ENCODE data around the gene WDR88.

Gene WDR88, protein sequence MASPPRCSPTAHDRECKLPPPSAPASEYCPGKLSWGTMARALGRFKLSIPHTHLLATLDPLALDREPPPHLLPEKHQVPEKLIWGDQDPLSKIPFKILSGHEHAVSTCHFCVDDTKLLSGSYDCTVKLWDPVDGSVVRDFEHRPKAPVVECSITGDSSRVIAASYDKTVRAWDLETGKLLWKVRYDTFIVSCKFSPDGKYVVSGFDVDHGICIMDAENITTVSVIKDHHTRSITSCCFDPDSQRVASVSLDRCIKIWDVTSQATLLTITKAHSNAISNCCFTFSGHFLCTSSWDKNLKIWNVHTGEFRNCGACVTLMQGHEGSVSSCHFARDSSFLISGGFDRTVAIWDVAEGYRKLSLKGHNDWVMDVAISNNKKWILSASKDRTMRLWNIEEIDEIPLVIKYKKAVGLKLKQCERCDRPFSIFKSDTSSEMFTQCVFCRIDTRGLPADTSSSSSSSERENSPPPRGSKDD

DNA sequence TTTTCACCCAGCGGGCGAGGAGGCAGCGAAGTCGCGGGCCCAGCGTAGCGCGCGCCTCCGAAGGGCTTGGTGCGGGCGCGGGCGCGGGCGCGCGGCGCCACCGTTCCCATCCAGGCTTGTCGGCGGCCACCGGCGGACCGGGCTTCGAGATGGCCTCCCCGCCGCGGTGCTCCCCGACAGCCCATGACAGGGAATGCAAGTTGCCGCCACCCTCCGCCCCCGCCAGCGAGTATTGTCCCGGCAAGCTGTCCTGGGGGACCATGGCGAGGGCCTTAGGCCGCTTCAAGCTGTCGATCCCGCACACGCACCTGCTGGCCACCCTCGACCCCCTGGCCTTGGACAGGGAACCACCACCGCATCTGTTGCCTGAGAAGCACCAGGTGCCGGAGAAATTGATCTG lies at the start of gene WDR88:
Gene WDR88 (plus strand): TSS at position 94 of the 400 bp plus-strand sequence. CDS start 56 bp downstream, at position 150.
- DNase-seq (ENCODE audit: low read depth, low spot score) = no peak
- Histone ChIP-seq H3K4me1 (ENCODE audit: control insufficient read depth, insufficient read depth, low read length) (no peaks in the 10 kb centered on the region), H3K4me3 (ENCODE audit: low read length) (no peak within 1 kb of the TSS), H3K27ac (ENCODE audit: low read length) (no peak within 1 kb of the TSS), H3K27me3 (ENCODE audit: control insufficient read depth, insufficient read depth, low read length) (no peaks in the 10 kb centered on the region), H3K36me3 (ENCODE audit: control insufficient read depth, insufficient read depth, low read length) (no peaks in the 10 kb centered on the region), H3K9me3 (ENCODE audit: control insufficient read depth, insufficient read depth, low read length) (no peaks in the 10 kb centered on the region)
- WGBS (ENCODE audit: insufficient coverage, insufficient read length) = no CpG with 5 or more reads among the region's 43 CpGs

DNA sequence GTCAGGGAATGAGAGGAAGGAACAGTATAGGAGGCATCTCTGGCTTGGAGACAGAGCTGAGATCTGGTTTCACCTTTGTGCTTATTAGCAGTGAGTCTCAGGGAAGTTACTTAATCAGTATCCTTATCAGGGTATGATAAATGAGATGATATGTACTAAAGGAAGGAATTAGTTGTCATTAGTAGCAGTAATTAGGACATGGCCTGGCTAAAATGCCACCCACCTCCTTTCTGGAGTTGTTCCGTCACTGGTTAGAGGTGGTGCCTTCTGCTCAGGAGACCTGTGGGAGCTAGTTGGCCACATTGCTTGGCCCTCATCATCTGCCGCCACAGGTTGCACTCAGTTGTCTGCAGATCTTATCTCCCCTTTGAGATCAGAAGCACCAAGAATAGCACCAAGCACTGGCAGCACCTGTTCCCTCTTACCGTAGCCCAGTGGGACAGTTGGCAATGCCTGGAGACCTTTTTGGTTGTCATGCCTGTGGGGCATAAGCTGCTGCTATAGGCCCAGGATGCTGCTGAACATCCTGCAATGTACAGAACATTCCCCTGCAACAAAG lies 46.3 kb upstream of the WDR88 start:
- H3K27ac ChIP-seq (ENCODE audit: low read length) = no peak overlapping the region
- no peak for DNase-seq (ENCODE audit: low read depth, low spot score)
- H3K4me1 ChIP-seq (ENCODE audit: control insufficient read depth, insufficient read depth, low read length) = no peaks in the 10 kb centered on the region
- WGBS (ENCODE audit: insufficient coverage, insufficient read length) = no CpG with 5 or more reads among the region's 3 CpGs
- no peaks in the 10 kb centered on the region for H3K9me3 ChIP-seq (ENCODE audit: control insufficient read depth, insufficient read depth, low read length)
- no peak overlapping the region for H3K4me3 ChIP-seq (ENCODE audit: low read length)
- H3K36me3 ChIP-seq (ENCODE audit: control insufficient read depth, insufficient read depth, low read length) = no peaks in the 10 kb centered on the region
- no peaks in the 10 kb centered on the region for H3K27me3 ChIP-seq (ENCODE audit: control insufficient read depth, insufficient read depth, low read length)

DNA sequence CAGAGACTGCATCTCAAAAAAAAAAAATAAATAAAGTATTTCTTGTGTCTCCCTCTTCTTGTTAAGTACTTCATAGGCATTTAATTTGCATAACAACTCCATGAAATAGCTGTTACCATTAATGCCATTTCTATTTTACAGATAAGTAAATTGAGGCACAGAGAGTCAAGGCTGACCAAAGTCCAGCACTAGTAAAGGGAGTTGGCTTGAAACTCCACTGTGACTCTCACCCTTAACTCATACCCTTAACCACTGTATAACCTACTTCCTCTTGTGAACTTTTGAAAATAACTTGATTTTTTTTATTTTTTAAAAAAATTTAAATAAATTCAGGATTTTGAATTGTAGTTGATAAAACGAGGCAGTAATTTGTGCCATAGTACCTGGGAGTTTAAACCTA lies 45.0 kb upstream of the WDR88 start:
- no peaks in the 10 kb centered on the region for H3K9me3 ChIP-seq (ENCODE audit: control insufficient read depth, insufficient read depth, low read length)

DNA sequence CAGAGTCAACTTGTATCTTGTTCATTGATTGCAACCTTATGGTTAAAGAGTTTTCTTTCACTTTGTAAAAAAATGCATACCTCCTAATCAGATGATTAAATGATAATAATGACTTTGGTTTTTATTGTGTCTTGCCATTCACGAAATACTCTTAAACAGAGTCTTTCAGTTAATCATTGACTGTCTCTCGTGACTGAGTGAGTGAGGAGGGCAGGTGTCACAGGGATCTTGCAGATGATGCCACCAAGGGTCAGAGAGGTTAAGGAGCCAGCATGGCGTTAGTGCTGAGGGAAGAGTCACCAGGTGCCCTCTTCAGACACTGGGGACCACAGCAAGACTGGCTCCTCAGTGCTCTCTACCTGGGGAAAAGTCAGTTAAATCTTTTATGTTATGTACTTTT lies 42.9 kb upstream of the WDR88 start:
- no peak for DNase-seq (ENCODE audit: low read depth, low spot score)
- WGBS (ENCODE audit: insufficient coverage, insufficient read length) = no CpG with 5 or more reads among the region's 3 CpGs
- Histone ChIP-seq H3K27me3 (ENCODE audit: control insufficient read depth, insufficient read depth, low read length) (no peaks in the 10 kb centered on the region), H3K36me3 (ENCODE audit: control insufficient read depth, insufficient read depth, low read length) (peaks cover 9% of the 10 kb centered on the region), H3K4me1 (ENCODE audit: control insufficient read depth, insufficient read depth, low read length) (no peaks in the 10 kb centered on the region), H3K4me3 (ENCODE audit: low read length) (no peak overlapping the region), H3K9me3 (ENCODE audit: control insufficient read depth, insufficient read depth, low read length) (no peaks in the 10 kb centered on the region), H3K27ac (ENCODE audit: low read length) (no peak overlapping the region)

More for the DNA sequence above, 45.0 kb upstream of the WDR88 start:
- Histone ChIP-seq H3K36me3 (ENCODE audit: control insufficient read depth, insufficient read depth, low read length) (no peaks in the 10 kb centered on the region), H3K4me3 (ENCODE audit: low read length) (no peak overlapping the region), H3K4me1 (ENCODE audit: control insufficient read depth, insufficient read depth, low read length) (no peaks in the 10 kb centered on the region), H3K27ac (ENCODE audit: low read length) (no peak overlapping the region), H3K27me3 (ENCODE audit: control insufficient read depth, insufficient read depth, low read length) (no peaks in the 10 kb centered on the region)
- 100% methylated on average over 1 of the region's 1 CpG for WGBS (ENCODE audit: insufficient coverage, insufficient read length)
- no peak for DNase-seq (ENCODE audit: low read depth, low spot score)

DNA sequence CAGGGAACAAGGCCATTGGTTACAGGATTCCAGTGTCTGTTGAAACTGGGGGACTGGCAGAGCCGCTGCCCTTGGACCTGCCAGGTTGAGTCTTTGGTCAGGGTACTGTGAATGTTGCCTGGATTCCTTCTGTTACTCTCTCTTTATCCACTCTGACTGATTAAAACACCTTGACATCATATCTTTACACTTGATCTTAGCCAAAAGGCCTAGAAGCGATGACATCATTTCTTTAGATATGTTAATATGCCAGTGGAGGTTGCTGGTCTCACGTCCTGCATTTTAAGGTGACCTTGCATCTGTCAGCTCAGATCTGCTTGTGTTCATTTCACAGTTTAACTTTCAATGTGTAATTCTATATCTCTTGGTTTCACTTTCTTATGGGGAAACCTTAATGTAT lies 41.7 kb upstream of the WDR88 start:
- H3K4me3 ChIP-seq (ENCODE audit: low read length) = no peak overlapping the region
- no CpG with 5 or more reads among the region's 3 CpGs for WGBS (ENCODE audit: insufficient coverage, insufficient read length)
- no peak for DNase-seq (ENCODE audit: low read depth, low spot score)
- no peaks in the 10 kb centered on the region for H3K4me1 ChIP-seq (ENCODE audit: control insufficient read depth, insufficient read depth, low read length)
- no peaks in the 10 kb centered on the region for H3K9me3 ChIP-seq (ENCODE audit: control insufficient read depth, insufficient read depth, low read length)
- no peaks in the 10 kb centered on the region for H3K27me3 ChIP-seq (ENCODE audit: control insufficient read depth, insufficient read depth, low read length)
- peaks cover 16% of the 10 kb centered on the region for H3K36me3 ChIP-seq (ENCODE audit: control insufficient read depth, insufficient read depth, low read length)
- H3K27ac ChIP-seq (ENCODE audit: low read length) = no peak overlapping the region

DNA sequence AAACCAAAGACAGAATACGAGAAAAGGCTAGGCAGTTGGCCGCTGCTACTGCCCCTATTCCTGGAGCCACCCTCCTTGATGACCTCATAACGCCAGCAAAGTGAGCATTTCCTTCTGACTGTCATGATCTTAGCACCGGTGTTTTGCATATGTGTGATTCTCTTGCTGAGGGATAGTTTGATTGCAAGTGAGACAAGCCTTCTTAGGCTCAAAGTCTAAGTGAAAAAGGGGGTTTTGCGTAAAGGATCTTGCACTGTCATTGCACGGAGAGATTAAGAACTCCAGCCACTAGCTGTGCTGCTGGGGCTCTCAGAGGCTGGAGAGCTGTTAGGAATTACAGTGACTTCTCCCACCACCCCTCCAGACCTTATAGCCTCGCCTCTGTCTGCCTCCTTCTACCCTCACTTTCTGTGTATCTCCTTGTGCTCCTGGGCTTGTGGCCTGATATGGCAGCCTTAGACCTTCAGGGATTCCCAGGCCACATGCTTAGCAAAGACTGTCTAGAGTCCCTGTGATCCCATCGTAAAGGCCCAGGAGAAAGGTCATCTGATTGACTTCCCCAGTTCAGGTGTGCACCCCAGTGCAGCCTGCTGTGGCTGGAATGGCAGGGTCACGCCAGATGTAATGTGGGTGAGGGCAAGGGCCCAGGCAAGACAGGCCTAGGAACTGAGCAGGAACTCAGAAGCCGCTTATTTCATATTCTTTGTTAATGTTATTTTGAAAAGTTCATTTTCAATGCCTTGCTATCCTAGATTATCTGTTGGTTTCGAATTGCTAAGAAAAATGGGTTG lies 38.3 kb upstream of the WDR88 start:
- H3K9me3 ChIP-seq (ENCODE audit: control insufficient read depth, insufficient read depth, low read length) = no peaks in the 10 kb centered on the region
- H3K27ac ChIP-seq (ENCODE audit: low read length) = no peak overlapping the region
- DNase-seq (ENCODE audit: low read depth, low spot score) = no peak
- whole genome bisulfite sequencing (ENCODE audit: insufficient coverage, insufficient read length) = no CpG with 5 or more reads among the region's 11 CpGs
- H3K4me1 ChIP-seq (ENCODE audit: control insufficient read depth, insufficient read depth, low read length) = no peaks in the 10 kb centered on the region
- H3K27me3 ChIP-seq (ENCODE audit: control insufficient read depth, insufficient read depth, low read length) = no peaks in the 10 kb centered on the region
- H3K36me3 ChIP-seq (ENCODE audit: control insufficient read depth, insufficient read depth, low read length) = peaks cover 19% of the 10 kb centered on the region
- H3K4me3 ChIP-seq (ENCODE audit: low read length) = no peak overlapping the region

DNA sequence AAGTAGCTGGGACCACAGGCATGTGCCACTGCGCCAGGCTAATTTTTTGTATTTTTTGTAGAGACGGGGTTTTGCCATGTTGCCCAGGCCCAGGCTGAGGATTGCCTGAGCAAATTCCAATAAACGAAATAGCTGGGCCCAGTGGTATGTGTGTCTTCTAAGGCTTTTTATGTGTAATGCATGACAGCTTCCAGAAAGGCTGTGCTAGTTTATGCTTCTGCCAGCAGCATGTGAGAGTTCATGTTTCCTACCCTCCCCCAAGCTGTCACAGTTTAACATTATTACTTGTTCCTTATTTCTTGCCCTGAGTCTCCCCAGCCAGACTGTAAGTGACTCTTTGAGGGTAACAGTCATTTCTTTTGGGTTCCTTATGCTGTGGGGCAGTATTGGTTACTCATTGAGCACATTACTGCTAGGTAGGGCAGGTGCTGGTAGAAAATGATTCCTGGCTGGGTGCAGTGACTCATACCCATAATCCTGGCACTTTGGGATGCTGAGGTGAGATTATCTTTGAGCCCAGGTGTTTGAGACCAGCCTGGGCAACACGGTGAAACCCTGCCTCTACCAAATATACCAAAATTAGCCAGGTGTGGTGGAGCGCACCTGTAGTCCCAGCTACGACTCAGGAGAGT lies 37.4 kb upstream of the WDR88 start:
- WGBS (ENCODE audit: insufficient coverage, insufficient read length) = no CpG with 5 or more reads among the region's 6 CpGs
- no peak overlapping the region for H3K27ac ChIP-seq (ENCODE audit: low read length)
- H3K9me3 ChIP-seq (ENCODE audit: control insufficient read depth, insufficient read depth, low read length) = no peaks in the 10 kb centered on the region
- peaks cover 19% of the 10 kb centered on the region for H3K36me3 ChIP-seq (ENCODE audit: control insufficient read depth, insufficient read depth, low read length)
- H3K4me1 ChIP-seq (ENCODE audit: control insufficient read depth, insufficient read depth, low read length) = no peaks in the 10 kb centered on the region
- H3K4me3 ChIP-seq (ENCODE audit: low read length) = no peak overlapping the region
- H3K27me3 ChIP-seq (ENCODE audit: control insufficient read depth, insufficient read depth, low read length) = no peaks in the 10 kb centered on the region
- no peak for DNase-seq (ENCODE audit: low read depth, low spot score)

DNA sequence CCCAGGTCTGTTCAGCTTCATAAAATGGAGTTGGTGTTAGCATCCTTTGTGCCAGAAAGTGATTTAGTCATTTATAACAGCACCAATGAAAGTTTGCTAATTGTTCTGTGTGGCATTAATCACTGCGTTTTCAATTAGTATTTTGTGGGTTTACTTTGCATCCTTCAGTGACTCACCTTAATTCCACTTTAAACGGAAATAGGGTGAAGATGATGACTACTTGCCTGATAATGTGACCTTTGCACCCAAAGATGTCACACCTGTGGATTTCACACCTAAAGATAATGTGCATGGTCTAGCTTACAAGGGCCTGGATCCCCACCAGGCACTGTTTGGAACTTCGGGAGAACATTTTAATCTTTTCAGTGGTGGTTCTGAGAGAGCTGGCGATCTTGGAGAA lies 35.9 kb upstream of the WDR88 start:
- no peaks in the 10 kb centered on the region for H3K4me1 ChIP-seq (ENCODE audit: control insufficient read depth, insufficient read depth, low read length)
- no CpG with 5 or more reads among the region's 4 CpGs for WGBS (ENCODE audit: insufficient coverage, insufficient read length)
- no peak overlapping the region for H3K27ac ChIP-seq (ENCODE audit: low read length)
- no peak overlapping the region for H3K4me3 ChIP-seq (ENCODE audit: low read length)
- DNase-seq (ENCODE audit: low read depth, low spot score) = no peak
- no peaks in the 10 kb centered on the region for H3K27me3 ChIP-seq (ENCODE audit: control insufficient read depth, insufficient read depth, low read length)
- no peaks in the 10 kb centered on the region for H3K9me3 ChIP-seq (ENCODE audit: control insufficient read depth, insufficient read depth, low read length)
- H3K36me3 ChIP-seq (ENCODE audit: control insufficient read depth, insufficient read depth, low read length) = peaks cover 19% of the 10 kb centered on the region

DNA sequence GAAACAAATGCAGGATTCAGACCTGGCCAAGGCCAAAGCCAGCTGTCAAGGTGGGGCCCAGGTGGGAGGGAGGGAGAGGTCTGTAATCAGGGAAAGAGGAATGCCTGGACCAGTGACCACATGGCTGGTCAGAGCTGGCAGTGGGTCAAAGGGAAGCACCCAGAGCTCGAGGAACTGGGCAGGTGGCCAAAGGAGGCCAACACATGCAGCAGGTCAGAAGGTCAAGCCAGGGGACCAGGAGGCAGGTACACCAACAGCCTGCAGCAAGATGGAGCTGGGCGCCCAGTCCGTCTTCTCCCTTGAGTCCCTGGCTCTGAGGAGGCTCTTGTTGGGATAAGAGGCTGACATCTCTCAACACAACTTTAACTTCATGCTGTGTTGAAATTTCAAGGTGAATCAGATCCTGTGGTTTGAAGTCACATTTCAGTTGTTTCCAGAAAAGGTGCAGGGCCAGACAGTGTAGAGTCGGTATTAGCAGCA lies 33.8 kb upstream of the WDR88 start:
- no peak overlapping the region for H3K27ac ChIP-seq (ENCODE audit: low read length)
- peaks cover 14% of the 10 kb centered on the region for H3K36me3 ChIP-seq (ENCODE audit: control insufficient read depth, insufficient read depth, low read length)
- no peaks in the 10 kb centered on the region for H3K4me1 ChIP-seq (ENCODE audit: control insufficient read depth, insufficient read depth, low read length)
- no CpG with 5 or more reads among the region's 4 CpGs for WGBS (ENCODE audit: insufficient coverage, insufficient read length)
- H3K4me3 ChIP-seq (ENCODE audit: low read length) = no peak overlapping the region
- no peaks in the 10 kb centered on the region for H3K27me3 ChIP-seq (ENCODE audit: control insufficient read depth, insufficient read depth, low read length)
- no peaks in the 10 kb centered on the region for H3K9me3 ChIP-seq (ENCODE audit: control insufficient read depth, insufficient read depth, low read length)
- no peak for DNase-seq (ENCODE audit: low read depth, low spot score)

Measured in iPS DF 6.9 (cell line).